SK-N-SH treated with all-trans-retinoic acid at 6 μM for 48 hours (cell line): ENCODE data around the gene UPK3A.

ENCODE experiments used
- ATAC-seq: fragments of 200-7000 bp; cut with Tn5 transposase; 3 replicates; pipeline ENCODE4 v1.9.1; 2020; ENCODE audit warnings: mild to moderate bottlenecking, moderate library complexity
- ARNTL ChIP-seq: fragments of 450-650 bp; formaldehyde crosslinking; IDR thresholded peaks from 2 replicates; pipeline ENCODE4 v1.5.0; 2020; ENCODE audit warnings: low read depth, mild to moderate bottlenecking, moderate library complexity, borderline replicate concordance
- BACH2 ChIP-seq: fragments of 250-450 bp; sonication (Bioruptor Pico); IDR thresholded peaks from 2 replicates; pipeline ENCODE4 v1.9.0; 2021; ENCODE audit warnings: mild to moderate bottlenecking, borderline replicate concordance
- CSDC2 ChIP-seq: fragments of 250-450 bp; sonication (Bioruptor Pico); IDR thresholded peaks from 2 replicates; pipeline ENCODE4 v1.5.0; 2020; ENCODE audit warnings: mild to moderate bottlenecking, moderate library complexity
- GLIS3 ChIP-seq: fragments of 250-450 bp; sonication (Bioruptor Pico); IDR thresholded peaks from 2 replicates; pipeline ENCODE4 v1.5.0; 2020; ENCODE audit warnings: mild to moderate bottlenecking, moderate library complexity
- OSR1 ChIP-seq: fragments of 250-450 bp; sonication (Bioruptor Pico); IDR thresholded peaks from 2 replicates; pipeline ENCODE4 v1.8.0; 2022; ENCODE audit warnings: moderate library complexity, mild to moderate bottlenecking, inconsistent platforms
- PPARA ChIP-seq: fragments of 250-450 bp; sonication (Bioruptor Pico); IDR thresholded peaks from 2 replicates; pipeline ENCODE4 v1.5.0; 2020; ENCODE audit warnings: mild to moderate bottlenecking, borderline replicate concordance
- RARB ChIP-seq: fragments of 250-450 bp; sonication (Bioruptor Pico); IDR thresholded peaks from 2 replicates; pipeline ENCODE4 v1.8.0; 2021; ENCODE audit warnings: mild to moderate bottlenecking, moderate library complexity
- SNAI2 ChIP-seq: fragments of 250-450 bp; sonication (Bioruptor Pico); IDR thresholded peaks from 2 replicates; pipeline ENCODE4 v1.5.0; 2020; ENCODE audit warnings: mild to moderate bottlenecking, moderate library complexity
- TCF4 ChIP-seq: fragments of 250-450 bp; sonication (Bioruptor Pico); IDR thresholded peaks from 2 replicates; pipeline ENCODE4 v1.8.0; 2021; ENCODE audit warnings: mild to moderate bottlenecking, moderate library complexity, borderline replicate concordance
- TOX ChIP-seq: fragments of 250-450 bp; sonication (Bioruptor Pico); IDR thresholded peaks from 2 replicates; pipeline ENCODE4 v1.8.0; 2021; ENCODE audit warnings: mild to moderate bottlenecking, moderate library complexity, borderline replicate concordance
- ZFP3 ChIP-seq: fragments of 250-450 bp; sonication (Bioruptor Pico); IDR thresholded peaks from 2 replicates; pipeline ENCODE4 v1.5.0; 2020; ENCODE audit warnings: mild to moderate bottlenecking, moderate library complexity
- ZNF8 ChIP-seq: fragments of 450-650 bp; formaldehyde crosslinking; IDR thresholded peaks from 2 replicates; pipeline ENCODE4 v1.5.0; 2020; ENCODE audit warnings: mild to moderate bottlenecking, moderate library complexity
- TF ChIP-seq, protein P1 (sequence below): fragments of 250-450 bp; sonication (Bioruptor Pico); IDR thresholded peaks from 2 replicates; pipeline ENCODE4 v1.5.1; 2020; ENCODE audit warnings: low read depth, mild to moderate bottlenecking, moderate library complexity
- TF ChIP-seq, protein P2 (sequence below): fragments of 250-450 bp; sonication (Bioruptor Pico); IDR thresholded peaks from 2 replicates; pipeline ENCODE4 v1.8.0; 2020; ENCODE audit warnings: mild to moderate bottlenecking, moderate library complexity, borderline replicate concordance
- TF ChIP-seq, protein P3 (sequence below): fragments of 250-450 bp; sonication (Bioruptor Pico); IDR thresholded peaks from 2 replicates; pipeline ENCODE4 v1.5.1; 2021; ENCODE audit warnings: mild to moderate bottlenecking, moderate library complexity
- TF ChIP-seq, protein P4 (sequence below): fragments of 250-450 bp; sonication (Bioruptor Pico); IDR thresholded peaks from 2 replicates; pipeline ENCODE4 v1.5.0; 2020; ENCODE audit warnings: mild to moderate bottlenecking, moderate library complexity
- TF ChIP-seq, protein P5 (sequence below): fragments of 250-450 bp; sonication (Bioruptor Pico); IDR thresholded peaks from 2 replicates; pipeline ENCODE4 v1.8.0; 2021; ENCODE audit warnings: low read depth, mild to moderate bottlenecking, moderate library complexity, borderline replicate concordance

The UPK3A gene

DNA sequence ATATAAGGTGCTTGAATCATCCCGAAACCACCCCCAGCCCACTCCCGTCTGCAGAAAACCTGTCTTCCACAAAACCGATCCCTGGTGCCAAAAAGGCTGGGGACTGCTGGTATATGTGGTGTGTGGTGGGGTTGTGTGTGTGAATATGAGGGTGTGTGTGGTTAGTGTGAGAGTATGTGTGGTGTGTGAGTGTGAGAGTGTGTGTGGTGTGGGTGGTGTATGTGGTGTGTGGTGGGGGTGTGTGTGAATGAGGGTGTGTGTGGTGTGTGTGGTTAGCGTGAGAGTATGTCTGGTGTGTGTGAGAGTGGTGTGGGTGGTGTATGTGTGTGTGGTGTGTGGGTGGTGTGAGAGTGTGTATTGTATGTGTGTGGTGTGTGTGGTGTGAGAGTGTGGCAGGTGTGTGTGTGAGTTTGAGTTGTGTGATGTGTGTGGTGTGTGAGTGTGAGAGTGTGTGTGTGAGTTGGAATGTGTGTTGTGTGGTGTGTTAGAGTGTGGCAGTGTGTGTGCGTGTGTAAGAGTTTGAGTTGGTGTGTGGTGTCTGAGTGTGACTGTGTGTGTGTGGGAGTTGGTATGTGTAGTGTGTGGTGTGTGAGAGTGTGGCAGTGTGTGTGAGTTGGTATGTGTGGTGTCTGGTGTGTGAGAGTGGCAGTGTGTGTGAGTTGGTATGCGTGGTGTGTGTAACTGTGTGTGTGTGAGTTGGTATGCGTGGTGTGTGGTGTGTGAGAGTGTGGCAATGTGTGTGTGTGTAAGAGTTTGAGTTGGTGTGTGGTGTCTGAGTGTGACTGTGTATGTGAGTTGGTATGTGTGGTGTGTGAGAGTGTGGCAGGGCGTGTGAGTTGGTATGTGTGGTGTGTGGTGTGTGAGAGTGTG, 6.5 kb downstream of the UPK3A start:
- no peak for ATAC-seq
- TF ChIP-seq PPARA (no peak), BACH2 (CRISPR knock-in tag) (no peak), OSR1 (CRISPR knock-in tag) (no peak), ZNF8 (CRISPR knock-in tag) (no peak), RARB (CRISPR knock-in tag) (no peak)
- TF ChIP-seq, protein P1, sequence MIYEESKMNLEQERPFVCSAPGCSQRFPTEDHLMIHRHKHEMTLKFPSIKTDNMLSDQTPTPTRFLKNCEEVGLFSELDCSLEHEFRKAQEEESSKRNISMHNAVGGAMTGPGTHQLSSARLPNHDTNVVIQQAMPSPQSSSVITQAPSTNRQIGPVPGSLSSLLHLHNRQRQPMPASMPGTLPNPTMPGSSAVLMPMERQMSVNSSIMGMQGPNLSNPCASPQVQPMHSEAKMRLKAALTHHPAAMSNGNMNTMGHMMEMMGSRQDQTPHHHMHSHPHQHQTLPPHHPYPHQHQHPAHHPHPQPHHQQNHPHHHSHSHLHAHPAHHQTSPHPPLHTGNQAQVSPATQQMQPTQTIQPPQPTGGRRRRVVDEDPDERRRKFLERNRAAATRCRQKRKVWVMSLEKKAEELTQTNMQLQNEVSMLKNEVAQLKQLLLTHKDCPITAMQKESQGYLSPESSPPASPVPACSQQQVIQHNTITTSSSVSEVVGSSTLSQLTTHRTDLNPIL (CRISPR knock-in tag), result no peak
- TF ChIP-seq, protein P2, sequence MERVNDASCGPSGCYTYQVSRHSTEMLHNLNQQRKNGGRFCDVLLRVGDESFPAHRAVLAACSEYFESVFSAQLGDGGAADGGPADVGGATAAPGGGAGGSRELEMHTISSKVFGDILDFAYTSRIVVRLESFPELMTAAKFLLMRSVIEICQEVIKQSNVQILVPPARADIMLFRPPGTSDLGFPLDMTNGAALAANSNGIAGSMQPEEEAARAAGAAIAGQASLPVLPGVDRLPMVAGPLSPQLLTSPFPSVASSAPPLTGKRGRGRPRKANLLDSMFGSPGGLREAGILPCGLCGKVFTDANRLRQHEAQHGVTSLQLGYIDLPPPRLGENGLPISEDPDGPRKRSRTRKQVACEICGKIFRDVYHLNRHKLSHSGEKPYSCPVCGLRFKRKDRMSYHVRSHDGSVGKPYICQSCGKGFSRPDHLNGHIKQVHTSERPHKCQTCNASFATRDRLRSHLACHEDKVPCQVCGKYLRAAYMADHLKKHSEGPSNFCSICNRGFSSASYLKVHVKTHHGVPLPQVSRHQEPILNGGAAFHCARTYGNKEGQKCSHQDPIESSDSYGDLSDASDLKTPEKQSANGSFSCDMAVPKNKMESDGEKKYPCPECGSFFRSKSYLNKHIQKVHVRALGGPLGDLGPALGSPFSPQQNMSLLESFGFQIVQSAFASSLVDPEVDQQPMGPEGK, result no peak
- TF ChIP-seq, protein P3, sequence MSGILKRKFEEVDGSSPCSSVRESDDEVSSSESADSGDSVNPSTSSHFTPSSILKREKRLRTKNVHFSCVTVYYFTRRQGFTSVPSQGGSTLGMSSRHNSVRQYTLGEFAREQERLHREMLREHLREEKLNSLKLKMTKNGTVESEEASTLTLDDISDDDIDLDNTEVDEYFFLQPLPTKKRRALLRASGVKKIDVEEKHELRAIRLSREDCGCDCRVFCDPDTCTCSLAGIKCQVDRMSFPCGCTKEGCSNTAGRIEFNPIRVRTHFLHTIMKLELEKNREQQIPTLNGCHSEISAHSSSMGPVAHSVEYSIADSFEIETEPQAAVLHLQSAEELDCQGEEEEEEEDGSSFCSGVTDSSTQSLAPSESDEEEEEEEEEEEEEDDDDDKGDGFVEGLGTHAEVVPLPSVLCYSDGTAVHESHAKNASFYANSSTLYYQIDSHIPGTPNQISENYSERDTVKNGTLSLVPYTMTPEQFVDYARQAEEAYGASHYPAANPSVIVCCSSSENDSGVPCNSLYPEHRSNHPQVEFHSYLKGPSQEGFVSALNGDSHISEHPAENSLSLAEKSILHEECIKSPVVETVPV (CRISPR knock-in tag), result no peak

DNA sequence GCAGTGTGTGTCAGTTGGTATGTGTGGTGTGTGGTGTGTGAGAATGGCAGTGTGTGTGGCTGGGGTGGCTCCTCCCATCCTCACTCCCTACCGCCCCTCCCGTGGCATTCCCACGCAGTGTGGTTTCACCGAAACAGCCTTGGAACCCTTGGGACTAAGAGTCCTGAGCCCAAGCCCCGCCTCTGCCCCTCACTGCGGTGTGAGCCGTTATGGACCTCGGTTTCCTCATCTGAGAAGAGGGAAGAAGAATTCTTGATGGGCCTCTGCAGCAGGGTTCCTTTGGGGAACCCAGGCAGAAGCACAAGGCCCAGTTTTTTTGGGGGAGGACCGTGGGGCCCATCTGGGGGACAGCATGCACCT, 7.2 kb downstream of the UPK3A start:
- ATAC-seq, result no peak
- TF ChIP-seq TCF4 (no peak), BACH2 (CRISPR knock-in tag) (no peak), CSDC2 (no peak), GLIS3 (CRISPR knock-in tag) (no peak), SNAI2 (CRISPR knock-in tag) (no peak), ARNTL (CRISPR knock-in tag) (no peak), OSR1 (CRISPR knock-in tag) (no peak), PPARA (no peak), TOX (CRISPR knock-in tag) (no peak), ZFP3 (CRISPR knock-in tag) (no peak)
- TF ChIP-seq, protein P4, sequence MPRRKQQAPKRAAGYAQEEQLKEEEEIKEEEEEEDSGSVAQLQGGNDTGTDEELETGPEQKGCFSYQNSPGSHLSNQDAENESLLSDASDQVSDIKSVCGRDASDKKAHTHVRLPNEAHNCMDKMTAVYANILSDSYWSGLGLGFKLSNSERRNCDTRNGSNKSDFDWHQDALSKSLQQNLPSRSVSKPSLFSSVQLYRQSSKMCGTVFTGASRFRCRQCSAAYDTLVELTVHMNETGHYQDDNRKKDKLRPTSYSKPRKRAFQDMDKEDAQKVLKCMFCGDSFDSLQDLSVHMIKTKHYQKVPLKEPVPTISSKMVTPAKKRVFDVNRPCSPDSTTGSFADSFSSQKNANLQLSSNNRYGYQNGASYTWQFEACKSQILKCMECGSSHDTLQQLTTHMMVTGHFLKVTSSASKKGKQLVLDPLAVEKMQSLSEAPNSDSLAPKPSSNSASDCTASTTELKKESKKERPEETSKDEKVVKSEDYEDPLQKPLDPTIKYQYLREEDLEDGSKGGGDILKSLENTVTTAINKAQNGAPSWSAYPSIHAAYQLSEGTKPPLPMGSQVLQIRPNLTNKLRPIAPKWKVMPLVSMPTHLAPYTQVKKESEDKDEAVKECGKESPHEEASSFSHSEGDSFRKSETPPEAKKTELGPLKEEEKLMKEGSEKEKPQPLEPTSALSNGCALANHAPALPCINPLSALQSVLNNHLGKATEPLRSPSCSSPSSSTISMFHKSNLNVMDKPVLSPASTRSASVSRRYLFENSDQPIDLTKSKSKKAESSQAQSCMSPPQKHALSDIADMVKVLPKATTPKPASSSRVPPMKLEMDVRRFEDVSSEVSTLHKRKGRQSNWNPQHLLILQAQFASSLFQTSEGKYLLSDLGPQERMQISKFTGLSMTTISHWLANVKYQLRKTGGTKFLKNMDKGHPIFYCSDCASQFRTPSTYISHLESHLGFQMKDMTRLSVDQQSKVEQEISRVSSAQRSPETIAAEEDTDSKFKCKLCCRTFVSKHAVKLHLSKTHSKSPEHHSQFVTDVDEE (CRISPR knock-in tag), result no peak
- TF ChIP-seq, protein P5, sequence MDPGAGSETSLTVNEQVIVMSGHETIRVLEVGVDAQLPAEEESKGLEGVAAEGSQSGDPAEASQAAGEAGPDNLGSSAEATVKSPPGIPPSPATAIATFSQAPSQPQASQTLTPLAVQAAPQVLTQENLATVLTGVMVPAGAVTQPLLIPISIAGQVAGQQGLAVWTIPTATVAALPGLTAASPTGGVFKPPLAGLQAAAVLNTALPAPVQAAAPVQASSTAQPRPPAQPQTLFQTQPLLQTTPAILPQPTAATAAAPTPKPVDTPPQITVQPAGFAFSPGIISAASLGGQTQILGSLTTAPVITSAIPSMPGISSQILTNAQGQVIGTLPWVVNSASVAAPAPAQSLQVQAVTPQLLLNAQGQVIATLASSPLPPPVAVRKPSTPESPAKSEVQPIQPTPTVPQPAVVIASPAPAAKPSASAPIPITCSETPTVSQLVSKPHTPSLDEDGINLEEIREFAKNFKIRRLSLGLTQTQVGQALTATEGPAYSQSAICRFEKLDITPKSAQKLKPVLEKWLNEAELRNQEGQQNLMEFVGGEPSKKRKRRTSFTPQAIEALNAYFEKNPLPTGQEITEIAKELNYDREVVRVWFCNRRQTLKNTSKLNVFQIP (CRISPR knock-in tag), result no peak
- TF ChIP-seq, protein P3 (CRISPR knock-in tag), result no peak
- TF ChIP-seq, all 23 proteins: peak for 0
